ENCODE data around the gene DOCK3. TPM values are rescaled to one million over a fixed set of nuclear protein-coding genes. Genes with fewer than 3 reads are reported as not detected.

DOCK3 gene, protein sequence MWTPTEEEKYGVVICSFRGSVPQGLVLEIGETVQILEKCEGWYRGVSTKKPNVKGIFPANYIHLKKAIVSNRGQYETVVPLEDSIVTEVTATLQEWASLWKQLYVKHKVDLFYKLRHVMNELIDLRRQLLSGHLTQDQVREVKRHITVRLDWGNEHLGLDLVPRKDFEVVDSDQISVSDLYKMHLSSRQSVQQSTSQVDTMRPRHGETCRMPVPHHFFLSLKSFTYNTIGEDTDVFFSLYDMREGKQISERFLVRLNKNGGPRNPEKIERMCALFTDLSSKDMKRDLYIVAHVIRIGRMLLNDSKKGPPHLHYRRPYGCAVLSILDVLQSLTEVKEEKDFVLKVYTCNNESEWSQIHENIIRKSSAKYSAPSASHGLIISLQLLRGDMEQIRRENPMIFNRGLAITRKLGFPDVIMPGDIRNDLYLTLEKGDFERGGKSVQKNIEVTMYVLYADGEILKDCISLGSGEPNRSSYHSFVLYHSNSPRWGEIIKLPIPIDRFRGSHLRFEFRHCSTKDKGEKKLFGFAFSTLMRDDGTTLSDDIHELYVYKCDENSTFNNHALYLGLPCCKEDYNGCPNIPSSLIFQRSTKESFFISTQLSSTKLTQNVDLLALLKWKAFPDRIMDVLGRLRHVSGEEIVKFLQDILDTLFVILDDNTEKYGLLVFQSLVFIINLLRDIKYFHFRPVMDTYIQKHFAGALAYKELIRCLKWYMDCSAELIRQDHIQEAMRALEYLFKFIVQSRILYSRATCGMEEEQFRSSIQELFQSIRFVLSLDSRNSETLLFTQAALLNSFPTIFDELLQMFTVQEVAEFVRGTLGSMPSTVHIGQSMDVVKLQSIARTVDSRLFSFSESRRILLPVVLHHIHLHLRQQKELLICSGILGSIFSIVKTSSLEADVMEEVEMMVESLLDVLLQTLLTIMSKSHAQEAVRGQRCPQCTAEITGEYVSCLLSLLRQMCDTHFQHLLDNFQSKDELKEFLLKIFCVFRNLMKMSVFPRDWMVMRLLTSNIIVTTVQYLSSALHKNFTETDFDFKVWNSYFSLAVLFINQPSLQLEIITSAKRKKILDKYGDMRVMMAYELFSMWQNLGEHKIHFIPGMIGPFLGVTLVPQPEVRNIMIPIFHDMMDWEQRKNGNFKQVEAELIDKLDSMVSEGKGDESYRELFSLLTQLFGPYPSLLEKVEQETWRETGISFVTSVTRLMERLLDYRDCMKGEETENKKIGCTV (N-terminal part only)
- 5.2 to 5.6 TPM (median 5.5 TPM) in 3 replicates for total RNA-seq (2021)
- percentile 58 among the genes with signal in this experiment for Bru-seq, nascent RNA
- long read RNA-seq, experiment 1, partial matches to known transcripts, result 7 of 43 reads
- long read RNA-seq, experiment 1, other reads (novel, unspliced or antisense), result 36 of 43 reads
- long read RNA-seq, experiment 2, partial matches to known transcripts, result 3 of 12 reads
- long read RNA-seq, experiment 2, other reads (novel, unspliced or antisense), result 9 of 12 reads
- long read RNA-seq, experiment 3, result 0 reads

DNA sequence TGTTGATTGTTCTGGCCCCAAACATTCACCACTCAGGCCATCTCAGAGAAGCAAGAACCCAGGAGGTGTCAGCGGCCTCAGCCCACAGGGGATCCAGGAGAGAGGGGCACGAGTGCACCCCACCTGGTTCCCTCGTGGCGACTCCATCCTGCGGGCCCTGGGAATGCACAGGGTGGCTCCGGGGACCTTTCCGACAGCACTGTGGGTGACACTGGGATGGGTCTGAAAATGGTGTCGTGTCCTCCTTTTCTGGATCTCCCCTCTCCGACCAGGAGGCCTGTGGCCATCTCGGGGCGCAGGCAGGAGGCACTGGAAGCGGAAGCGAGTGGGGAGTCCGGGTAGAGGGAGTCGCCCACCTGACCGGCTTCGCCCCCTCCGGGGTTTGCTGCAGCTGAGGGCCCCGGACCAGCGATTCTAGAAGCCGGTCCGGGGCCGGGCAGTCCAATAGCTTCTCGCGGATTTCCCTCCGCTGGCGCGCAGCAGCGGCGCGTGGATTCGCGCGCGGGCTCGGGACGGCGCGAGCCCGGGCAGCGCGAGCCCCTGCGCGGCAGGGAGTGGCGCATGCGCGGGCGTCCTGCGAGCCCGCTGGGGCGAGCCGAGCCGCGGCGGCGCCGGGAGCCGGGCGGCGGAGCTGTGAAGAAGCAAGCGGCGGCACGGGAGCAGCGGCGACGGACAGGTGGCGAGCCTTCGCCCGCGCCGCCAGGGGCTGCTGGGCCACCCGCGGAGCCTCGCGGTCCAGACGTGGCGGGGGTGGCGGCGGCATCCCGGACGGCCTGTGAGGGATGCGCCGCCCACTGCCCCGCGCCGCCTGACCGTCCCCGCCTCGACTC, at the start of gene DOCK3:
TSS of gene DOCK3 (plus strand) at position 579 of the 830 bp plus-strand sequence. CDS start 337 bp downstream, outside the sequence.
- ChIA-PET POLR2A (interaction anchor here (0.6 kb wide), 1 partner anchor 826 kb away, joined by 4 read pairs; no protein-coding TSS in a partner anchor), CTCF (interaction anchor here (0.6 to 2.6 kb wide), 11 partner anchors 22 to 715 kb away, joined by 3 to 13 read pairs (median 3); partner anchors contain the start of gene CISH)
- peaks cover 33% of the 10 kb centered on the region for H3K27me3 Mint-ChIP-seq (ENCODE audit: low read depth)
- DNase-seq (ENCODE audit: low spot score), result peak; percentile 55
- peak; percentile 59 for ATAC-seq
- TF ChIP-seq, protein P1, sequence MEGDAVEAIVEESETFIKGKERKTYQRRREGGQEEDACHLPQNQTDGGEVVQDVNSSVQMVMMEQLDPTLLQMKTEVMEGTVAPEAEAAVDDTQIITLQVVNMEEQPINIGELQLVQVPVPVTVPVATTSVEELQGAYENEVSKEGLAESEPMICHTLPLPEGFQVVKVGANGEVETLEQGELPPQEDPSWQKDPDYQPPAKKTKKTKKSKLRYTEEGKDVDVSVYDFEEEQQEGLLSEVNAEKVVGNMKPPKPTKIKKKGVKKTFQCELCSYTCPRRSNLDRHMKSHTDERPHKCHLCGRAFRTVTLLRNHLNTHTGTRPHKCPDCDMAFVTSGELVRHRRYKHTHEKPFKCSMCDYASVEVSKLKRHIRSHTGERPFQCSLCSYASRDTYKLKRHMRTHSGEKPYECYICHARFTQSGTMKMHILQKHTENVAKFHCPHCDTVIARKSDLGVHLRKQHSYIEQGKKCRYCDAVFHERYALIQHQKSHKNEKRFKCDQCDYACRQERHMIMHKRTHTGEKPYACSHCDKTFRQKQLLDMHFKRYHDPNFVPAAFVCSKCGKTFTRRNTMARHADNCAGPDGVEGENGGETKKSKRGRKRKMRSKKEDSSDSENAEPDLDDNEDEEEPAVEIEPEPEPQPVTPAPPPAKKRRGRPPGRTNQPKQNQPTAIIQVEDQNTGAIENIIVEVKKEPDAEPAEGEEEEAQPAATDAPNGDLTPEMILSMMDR (IDR thresholded peaks at IDR 0.05), result no peak
- TF ChIP-seq GTF2I (CRISPR knock-in tag; conservative IDR thresholded peaks at IDR 0.05) (no peak), EMX1 (CRISPR knock-in tag; IDR thresholded peaks at IDR 0.05) (no peak), TCF7 (CRISPR knock-in tag; IDR thresholded peaks at IDR 0.05; ENCODE audit: low read depth) (peak; percentile 23; the same call in 1 of the 2 replicates), SMAD4 (CRISPR knock-in tag; IDR thresholded peaks at IDR 0.05) (no peak), OVOL2 (CRISPR knock-in tag; IDR thresholded peaks at IDR 0.05; ENCODE audit: borderline replicate concordance) (no peak), KAT7 (CRISPR knock-in tag; IDR thresholded peaks at IDR 0.05; ENCODE audit: borderline replicate concordance) (no peak), RELA (CRISPR knock-in tag; IDR thresholded peaks at IDR 0.05; ENCODE audit: borderline replicate concordance) (no peak), GRHL2 (CRISPR knock-in tag; IDR thresholded peaks at IDR 0.05; ENCODE audit: insufficient replicate concordance, severe bottlenecking) (no peak), NR2C2 (CRISPR knock-in tag; IDR thresholded peaks at IDR 0.05) (no peak), NR3C1 (CRISPR knock-in tag; conservative IDR thresholded peaks at IDR 0.05; ENCODE audit: low read depth) (0 out of 2 replicates have a peak, but pooled peaks have one; percentile 22), CREM (CRISPR knock-in tag; IDR thresholded peaks at IDR 0.05) (0 out of 2 replicates have a peak, but pooled peaks have one; percentile 11), FOXP1 (CRISPR knock-in tag; IDR thresholded peaks at IDR 0.05; ENCODE audit: borderline replicate concordance) (peak; percentile 22; the same call in 1 of the 2 replicates), NFYB (CRISPR knock-in tag; conservative IDR thresholded peaks at IDR 0.05; ENCODE audit: low read depth) (0 out of 2 replicates have a peak, but pooled peaks have one; percentile 5)
- TF ChIP-seq, protein P2, sequence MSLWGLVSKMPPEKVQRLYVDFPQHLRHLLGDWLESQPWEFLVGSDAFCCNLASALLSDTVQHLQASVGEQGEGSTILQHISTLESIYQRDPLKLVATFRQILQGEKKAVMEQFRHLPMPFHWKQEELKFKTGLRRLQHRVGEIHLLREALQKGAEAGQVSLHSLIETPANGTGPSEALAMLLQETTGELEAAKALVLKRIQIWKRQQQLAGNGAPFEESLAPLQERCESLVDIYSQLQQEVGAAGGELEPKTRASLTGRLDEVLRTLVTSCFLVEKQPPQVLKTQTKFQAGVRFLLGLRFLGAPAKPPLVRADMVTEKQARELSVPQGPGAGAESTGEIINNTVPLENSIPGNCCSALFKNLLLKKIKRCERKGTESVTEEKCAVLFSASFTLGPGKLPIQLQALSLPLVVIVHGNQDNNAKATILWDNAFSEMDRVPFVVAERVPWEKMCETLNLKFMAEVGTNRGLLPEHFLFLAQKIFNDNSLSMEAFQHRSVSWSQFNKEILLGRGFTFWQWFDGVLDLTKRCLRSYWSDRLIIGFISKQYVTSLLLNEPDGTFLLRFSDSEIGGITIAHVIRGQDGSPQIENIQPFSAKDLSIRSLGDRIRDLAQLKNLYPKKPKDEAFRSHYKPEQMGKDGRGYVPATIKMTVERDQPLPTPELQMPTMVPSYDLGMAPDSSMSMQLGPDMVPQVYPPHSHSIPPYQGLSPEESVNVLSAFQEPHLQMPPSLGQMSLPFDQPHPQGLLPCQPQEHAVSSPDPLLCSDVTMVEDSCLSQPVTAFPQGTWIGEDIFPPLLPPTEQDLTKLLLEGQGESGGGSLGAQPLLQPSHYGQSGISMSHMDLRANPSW (CRISPR knock-in tag; conservative IDR thresholded peaks at IDR 0.05; ENCODE audit: low read depth), result no peak
- TF ChIP-seq, protein P3, sequence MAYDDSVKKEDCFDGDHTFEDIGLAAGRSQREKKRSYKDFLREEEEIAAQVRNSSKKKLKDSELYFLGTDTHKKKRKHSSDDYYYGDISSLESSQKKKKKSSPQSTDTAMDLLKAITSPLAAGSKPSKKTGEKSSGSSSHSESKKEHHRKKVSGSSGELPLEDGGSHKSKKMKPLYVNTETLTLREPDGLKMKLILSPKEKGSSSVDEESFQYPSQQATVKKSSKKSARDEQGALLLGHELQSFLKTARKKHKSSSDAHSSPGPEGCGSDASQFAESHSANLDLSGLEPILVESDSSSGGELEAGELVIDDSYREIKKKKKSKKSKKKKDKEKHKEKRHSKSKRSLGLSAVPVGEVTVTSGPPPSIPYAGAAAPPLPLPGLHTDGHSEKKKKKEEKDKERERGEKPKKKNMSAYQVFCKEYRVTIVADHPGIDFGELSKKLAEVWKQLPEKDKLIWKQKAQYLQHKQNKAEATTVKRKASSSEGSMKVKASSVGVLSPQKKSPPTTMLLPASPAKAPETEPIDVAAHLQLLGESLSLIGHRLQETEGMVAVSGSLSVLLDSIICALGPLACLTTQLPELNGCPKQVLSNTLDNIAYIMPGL (CRISPR knock-in tag; IDR thresholded peaks at IDR 0.05), result peak; percentile 42; the same call in 1 of the 2 replicates
- TF ChIP-seq, protein P4, sequence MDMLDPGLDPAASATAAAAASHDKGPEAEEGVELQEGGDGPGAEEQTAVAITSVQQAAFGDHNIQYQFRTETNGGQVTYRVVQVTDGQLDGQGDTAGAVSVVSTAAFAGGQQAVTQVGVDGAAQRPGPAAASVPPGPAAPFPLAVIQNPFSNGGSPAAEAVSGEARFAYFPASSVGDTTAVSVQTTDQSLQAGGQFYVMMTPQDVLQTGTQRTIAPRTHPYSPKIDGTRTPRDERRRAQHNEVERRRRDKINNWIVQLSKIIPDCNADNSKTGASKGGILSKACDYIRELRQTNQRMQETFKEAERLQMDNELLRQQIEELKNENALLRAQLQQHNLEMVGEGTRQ (CRISPR knock-in tag; IDR thresholded peaks at IDR 0.05), result peak; percentile 45; the same call in 1 of the 2 replicates
- TF ChIP-seq, protein P5, sequence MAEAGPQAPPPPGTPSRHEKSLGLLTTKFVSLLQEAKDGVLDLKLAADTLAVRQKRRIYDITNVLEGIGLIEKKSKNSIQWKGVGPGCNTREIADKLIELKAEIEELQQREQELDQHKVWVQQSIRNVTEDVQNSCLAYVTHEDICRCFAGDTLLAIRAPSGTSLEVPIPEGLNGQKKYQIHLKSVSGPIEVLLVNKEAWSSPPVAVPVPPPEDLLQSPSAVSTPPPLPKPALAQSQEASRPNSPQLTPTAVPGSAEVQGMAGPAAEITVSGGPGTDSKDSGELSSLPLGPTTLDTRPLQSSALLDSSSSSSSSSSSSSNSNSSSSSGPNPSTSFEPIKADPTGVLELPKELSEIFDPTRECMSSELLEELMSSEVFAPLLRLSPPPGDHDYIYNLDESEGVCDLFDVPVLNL (CRISPR knock-in tag; IDR thresholded peaks at IDR 0.05; ENCODE audit: borderline replicate concordance, low read depth), result peak; percentile 61; the same call in 1 of the 2 replicates
- H3K36me3 Mint-ChIP-seq, result no peaks in the 10 kb centered on the region
- H3K4me3 Mint-ChIP-seq, result peak within 1 kb of the TSS; percentile 76
- H3K9me3 Mint-ChIP-seq, result no peaks in the 10 kb centered on the region
- H3K27ac Mint-ChIP-seq, result no peak within 1 kb of the TSS
- H3K4me1 Mint-ChIP-seq, result peaks cover 29% of the 10 kb centered on the region

Data from WTC11 (cell line).